Spleen (tissue), 11 donors: Measurements from ENCODE around the gene LRRC8E. TPM values are rescaled to one million over a fixed set of nuclear protein-coding genes. Genes with fewer than 3 reads are reported as not detected.

Experiments used
- DNase-seq: peaks from one replicate; pipeline ENCODE4 v3.0.0-alpha.2; 2020
- H3K27ac ChIP-seq, 8 donors: fragments of 200-600 bp; sonication (generic) in 7 of 8; 1 replicate in 4 of 8; 2 replicates in 4 of 8; pipeline versions ENCODE4 v1.5.0 to v1.8.0; 2016 to 2021; ENCODE audit warnings: inconsistent platforms in 4 of 8, mild to moderate bottlenecking in 4 of 8, moderate library complexity in 1 of 8
- H3K27me3 ChIP-seq, 7 donors: fragments of 200-600 bp; sonication (generic) in 6 of 7; replicated peaks in 1 of 7; 1 replicate in 4 of 7; 2 replicates in 3 of 7; pipeline versions ENCODE4 v1.5.0 to v1.8.0; 2016 to 2021; ENCODE audit warnings: inconsistent platforms in 3 of 7, mild to moderate bottlenecking in 1 of 7
- H3K36me3 ChIP-seq, 6 donors: fragments of 200-600 bp; sonication (generic) in 5 of 6; 1 replicate in 4 of 6; 2 replicates in 2 of 6; pipeline versions ENCODE4 v1.5.0 to v1.8.0; 2016 to 2021; ENCODE audit warnings: inconsistent platforms in 2 of 6
- H3K4me1 ChIP-seq, 6 donors: fragments of 200-600 bp; sonication (generic) in 5 of 6; 1 replicate in 3 of 6; 2 replicates in 3 of 6; pipeline versions ENCODE4 v1.5.0 to v1.8.0; 2016 to 2021; ENCODE audit warnings: inconsistent platforms in 3 of 6
- H3K4me3 ChIP-seq, 8 donors: fragments of 200-600 bp; sonication (generic) in 7 of 8; 1 replicate in 4 of 8; 2 replicates in 4 of 8; pipeline versions ENCODE4 v1.5.0 to v1.8.0; 2016 to 2021; ENCODE audit warnings: inconsistent platforms in 4 of 8, mild to moderate bottlenecking in 4 of 8, moderate library complexity in 2 of 8
- H3K9me3 ChIP-seq, 8 donors: fragments of 200-600 bp; sonication (generic) in 7 of 8; 1 replicate in 4 of 8; 2 replicates in 4 of 8; pipeline versions ENCODE4 v1.5.0 to v1.8.0; 2016 to 2021; ENCODE audit warnings: inconsistent platforms in 4 of 8
- POLR2A ChIP-seq, 3 donors: fragments of 450-650 bp; IDR thresholded peaks; one replicate each; pipeline ENCODE4 v1.5.1; 2017; ENCODE audit warnings: antibody characterized with exemption in 3 of 3, mild to moderate bottlenecking in 1 of 3
- POLR2AphosphoS5 ChIP-seq, 3 donors: sonication (generic); formaldehyde crosslinking; IDR thresholded peaks; one replicate each; pipeline ENCODE4 v1.5.1; 2017; ENCODE audit warnings: antibody characterized with exemption in 3 of 3
- WGBS, 5 donors: extraction: QIAGEN DNeasy Blood & Tissue Kit in 3 of 5; methylation state at CpG; one replicate each; pipeline versions ENCODE4 v1.1.5 to v1.1.7; 2013 to 2018; 5-methylcytosine and 5-hydroxymethylcytosine counted together
- intact Hi-C: fragments of 100-400 bp; cut with DNase I; formaldehyde crosslinking; loops from one replicate; pipeline ENCODE4 v1.15.0; 2023; ENCODE audit warnings: low total_unique reads
- polyA plus RNA-seq, 3 donors: library from polyadenylated mRNA; stranded (reverse); fragments of 200-250 nt; gene quantifications; one replicate each; pipeline ENCODE4 v1.2.1, GENCODE V29; 2013
- total RNA-seq, 7 donors: library from RNA; depleted of rRNA in 3 of 7; stranded (reverse); fragments of >200 nt in 3 of 7; fragmentation: NEBNext Ultra II Directional in 4 of 7; extraction: Animal tissue kit (Norgen Biotek cat#: 25700) in 4 of 7; gene quantifications; one replicate each; pipeline versions ENCODE4 v1.1.0 to v1.2.1, GENCODE V29; 2016 to 2021
- TF ChIP-seq, protein P1 (sequence below), 11 experiments: fragments of 200-600 bp in 7 of 11; fragments of 450-650 bp in 4 of 11; sonication (generic) in 4 of 11; IDR thresholded peaks in 8 of 11; conservative IDR thresholded peaks in 3 of 11; 1 replicate in 7 of 11; 2 replicates in 4 of 11; pipeline versions ENCODE4 v1.4.0 to v1.8.0; 2016 to 2021; ENCODE audit warnings: antibody characterized with exemption in 11 of 11, inconsistent platforms in 4 of 11, mild to moderate bottlenecking in 1 of 11
- donor health status: healthy with polysubstance abuse.
- donor health status: DM: no; HTN: no; CAD: no; lungs with moderate emphysema.
- donor health status: DM: no; HTN: no; CAD: no.
- donor health status: Bipolar disorder and iron deficiency.
- donor health status: healthy.
- donor health status: DM: no; HTN: no; CAD: no.
- donor health status: DM: yes; HTN: yes; CAD: no.

The LRRC8E gene
- total and polyA plus RNA-seq, 10 donors: 0.08 to 0.37 TPM; not detected in 8

GRCh38 chr19:7860714-7861618 is 27.3 kb upstream of the LRRC8E start:
- intact Hi-C loops: no loop called here
- peaks cover 0 to 56% (median 0%) of the 10 kb centered on the region in 6 donors for H3K36me3 ChIP-seq
- no peak for DNase-seq
- H3K27me3 ChIP-seq: peaks cover 2 to 100% (median 64%) of the 10 kb centered on the region in 7 donors
- H3K4me3 ChIP-seq: no peak overlapping the region
- peaks cover 8 to 44% (median 22%) of the 10 kb centered on the region in 6 donors for H3K4me1 ChIP-seq
- TF ChIP-seq POLR2A (IDR thresholded peaks at IDR 0.05) (no peak), POLR2AphosphoS5 (IDR thresholded peaks at IDR 0.05) (no peak)
- TF ChIP-seq, protein P1, sequence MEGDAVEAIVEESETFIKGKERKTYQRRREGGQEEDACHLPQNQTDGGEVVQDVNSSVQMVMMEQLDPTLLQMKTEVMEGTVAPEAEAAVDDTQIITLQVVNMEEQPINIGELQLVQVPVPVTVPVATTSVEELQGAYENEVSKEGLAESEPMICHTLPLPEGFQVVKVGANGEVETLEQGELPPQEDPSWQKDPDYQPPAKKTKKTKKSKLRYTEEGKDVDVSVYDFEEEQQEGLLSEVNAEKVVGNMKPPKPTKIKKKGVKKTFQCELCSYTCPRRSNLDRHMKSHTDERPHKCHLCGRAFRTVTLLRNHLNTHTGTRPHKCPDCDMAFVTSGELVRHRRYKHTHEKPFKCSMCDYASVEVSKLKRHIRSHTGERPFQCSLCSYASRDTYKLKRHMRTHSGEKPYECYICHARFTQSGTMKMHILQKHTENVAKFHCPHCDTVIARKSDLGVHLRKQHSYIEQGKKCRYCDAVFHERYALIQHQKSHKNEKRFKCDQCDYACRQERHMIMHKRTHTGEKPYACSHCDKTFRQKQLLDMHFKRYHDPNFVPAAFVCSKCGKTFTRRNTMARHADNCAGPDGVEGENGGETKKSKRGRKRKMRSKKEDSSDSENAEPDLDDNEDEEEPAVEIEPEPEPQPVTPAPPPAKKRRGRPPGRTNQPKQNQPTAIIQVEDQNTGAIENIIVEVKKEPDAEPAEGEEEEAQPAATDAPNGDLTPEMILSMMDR (IDR thresholded peaks at IDR 0.05 in 8 of 11, conservative IDR thresholded peaks at IDR 0.05 in 3 of 11): no peak
- no peaks in the 10 kb centered on the region for H3K9me3 ChIP-seq
- H3K27ac ChIP-seq: no peak overlapping the region
- 75 to 83% (median 78%) methylated on average over 9 to 14 of the region's 14 CpGs for WGBS, 5 donors

DNA sequence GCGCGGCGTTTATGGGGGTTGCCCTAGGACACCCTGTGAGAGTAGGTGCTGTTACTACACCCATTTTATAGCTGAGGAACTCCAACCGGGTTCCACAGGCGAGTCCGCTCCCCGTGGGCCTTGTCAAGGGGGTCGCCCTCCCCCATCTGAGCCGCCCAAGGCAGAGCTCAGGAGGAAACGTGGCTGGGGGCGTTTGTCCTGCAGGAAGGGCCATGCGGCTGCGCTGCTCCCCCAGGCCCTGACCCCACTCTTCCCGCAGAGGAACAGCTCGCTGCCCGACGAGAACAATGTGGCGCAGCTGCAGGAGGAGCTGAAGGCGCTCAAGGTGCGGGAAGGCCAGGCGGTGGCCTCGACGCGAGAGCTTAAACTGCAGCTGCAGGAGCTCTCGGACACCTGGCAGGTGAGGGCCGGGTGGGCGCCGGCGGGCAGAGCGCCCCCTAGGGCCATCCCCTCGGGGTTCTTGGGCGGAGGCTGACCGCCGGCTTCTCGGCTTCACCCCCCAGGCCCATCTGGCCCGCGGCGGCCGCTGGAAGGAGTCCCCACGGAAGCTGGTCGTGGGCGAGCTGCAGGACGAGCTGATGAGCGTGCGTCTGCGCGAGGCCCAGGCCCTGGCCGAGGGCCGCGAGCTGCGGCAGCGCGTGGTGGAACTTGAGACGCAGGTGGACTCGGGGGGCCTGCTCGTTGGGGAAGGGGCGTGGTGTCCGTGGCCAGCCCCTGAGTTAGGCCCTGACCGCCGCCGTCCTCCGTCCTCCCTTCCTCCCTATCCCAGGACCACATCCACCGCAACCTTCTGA is 26.5 kb upstream of the LRRC8E start:
- H3K4me1 ChIP-seq: peaks cover 8 to 44% (median 22%) of the 10 kb centered on the region in 6 donors
- H3K9me3 ChIP-seq: no peaks in the 10 kb centered on the region
- H3K27ac ChIP-seq: no peak overlapping the region
- peaks cover 0 to 50% (median 0%) of the 10 kb centered on the region in 6 donors for H3K36me3 ChIP-seq
- H3K27me3 ChIP-seq: peaks cover 2 to 100% (median 65%) of the 10 kb centered on the region in 7 donors
- H3K4me3 ChIP-seq: peak overlapping the region in 7 of 8 donors; percentile 17 to 65 (median 34)
- no peak for DNase-seq
- intact Hi-C loops: no loop called here
- WGBS, 5 donors: 0 to 44% (median 24%) methylated on average over 5 to 63 of the region's 63 CpGs
- TF ChIP-seq POLR2AphosphoS5 (IDR thresholded peaks at IDR 0.05) (peak in 1 of 3 donors; percentile 14), POLR2A (IDR thresholded peaks at IDR 0.05) (no peak)

- 2 to 20% (median 3%) methylated on average over 2 to 66 of the region's 67 CpGs for WGBS, 5 donors
- TF ChIP-seq, protein P1 (IDR thresholded peaks at IDR 0.05 in 8 of 11, conservative IDR thresholded peaks at IDR 0.05 in 3 of 11): no peak
- TF ChIP-seq POLR2AphosphoS5 (IDR thresholded peaks at IDR 0.05) (no peak), POLR2A (IDR thresholded peaks at IDR 0.05) (no peak)
- no peaks in the 10 kb centered on the region for H3K9me3 ChIP-seq
- H3K4me3 ChIP-seq: peak overlapping the region in 7 of 8 donors; percentile 17 to 65 (median 34)
- H3K4me1 ChIP-seq: peaks cover 8 to 44% (median 22%) of the 10 kb centered on the region in 6 donors
- peak; percentile 87 for DNase-seq
- no peak overlapping the region for H3K27ac ChIP-seq
- peaks cover 2 to 100% (median 65%) of the 10 kb centered on the region in 7 donors for H3K27me3 ChIP-seq
- H3K36me3 ChIP-seq: peaks cover 0 to 50% (median 0%) of the 10 kb centered on the region in 6 donors
- intact Hi-C loops: no loop called here
Observed at GRCh38 chr19:7862413-7862951, 25.8 kb upstream of the LRRC8E start.

DNA sequence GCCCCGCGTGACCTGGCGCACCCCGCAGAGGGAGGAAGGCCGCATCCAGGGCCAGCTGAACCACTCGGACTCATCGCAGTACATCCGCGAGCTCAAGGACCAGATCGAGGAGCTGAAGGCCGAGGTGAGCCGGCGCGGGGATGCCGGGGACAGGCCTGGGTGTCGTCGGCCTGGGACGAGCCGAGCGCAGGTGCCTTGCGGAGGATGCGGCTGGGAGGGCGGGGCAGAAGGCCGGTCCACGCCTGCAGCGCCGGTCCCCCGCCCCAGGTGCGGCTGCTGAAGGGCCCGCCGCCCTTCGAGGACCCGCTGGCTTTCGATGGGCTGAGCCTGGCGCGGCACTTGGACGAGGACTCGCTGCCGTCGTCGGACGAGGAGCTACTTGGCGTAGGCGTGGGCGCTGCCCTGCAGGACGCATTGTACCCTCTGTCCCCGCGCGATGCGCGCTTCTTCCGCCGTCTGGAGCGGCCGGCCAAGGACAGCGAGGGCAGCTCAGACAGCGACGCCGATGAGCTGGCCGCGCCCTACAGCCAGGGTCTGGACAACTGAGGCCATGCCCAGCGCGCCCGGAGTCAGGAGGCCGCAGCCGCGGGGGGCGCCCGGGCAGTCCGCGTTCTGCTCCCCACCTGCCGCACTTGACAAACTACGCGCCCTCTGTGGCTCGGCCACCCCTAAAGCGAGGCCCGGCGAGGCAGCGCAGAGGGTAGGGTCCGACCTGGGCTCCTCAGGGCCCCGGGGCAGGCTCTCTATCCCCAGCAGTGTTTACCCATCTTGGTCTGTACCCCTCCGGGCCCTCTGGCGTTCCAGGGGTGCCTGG is 24.9 kb upstream of the LRRC8E start:
- Histone ChIP-seq H3K27ac (no peak overlapping the region), H3K9me3 (no peaks in the 10 kb centered on the region), H3K36me3 (peaks cover 0 to 42% (median 0%) of the 10 kb centered on the region in 6 donors), H3K4me3 (peak overlapping the region in 4 of 8 donors; percentile 34 to 65 (median 38)), H3K4me1 (peaks cover 9 to 49% (median 26%) of the 10 kb centered on the region in 6 donors), H3K27me3 (peaks cover 2 to 100% (median 61%) of the 10 kb centered on the region in 7 donors)
- no peak for DNase-seq
- intact Hi-C loops: no loop called here
- peak in 2 of 3 donors; percentile 15 to 34 for TF ChIP-seq POLR2AphosphoS5 (IDR thresholded peaks at IDR 0.05)
- TF ChIP-seq POLR2A (IDR thresholded peaks at IDR 0.05): no peak
- WGBS, 5 donors: 41 to 59% (median 56%) methylated on average over 43 to 83 of the region's 83 CpGs
